ENCODE results near the gene FARS2.

- TF ChIP-seq CTCF (IDR thresholded peaks at IDR 0.05) (no peak), POLR2A (IDR thresholded peaks at IDR 0.05) (no peak), EP300 (IDR thresholded peaks at IDR 0.05) (no peak)
Measured at GRCh38 chr6:5730585-5731263, 469.4 kb downstream of the FARS2 start.
